Fibroblast of the aortic adventitia (primary cell): ENCODE data around the gene AUTS2. TPM values are rescaled to one million over a fixed set of nuclear protein-coding genes. Genes with fewer than 3 reads are reported as not detected.

ENCODE experiments used
- DNase-seq: peaks from one replicate; pipeline ENCODE4 v3.0.0-alpha.2; 2010; ENCODE audit warnings: low read depth
- H3K4me3 ChIP-seq: 2 replicates; pipeline ENCODE4 v1.5.1; 2011; ENCODE audit warnings: low read depth, mild to moderate bottlenecking, control low read depth, low read length, moderate library complexity
- CTCF ChIP-seq: IDR thresholded peaks from 2 replicates; pipeline ENCODE4 v1.5.1; 2011; ENCODE audit warnings: mild to moderate bottlenecking, low read length, control low read depth, inconsistent platforms; ENCODE audit not compliant: insufficient read depth
- total RNA-seq: library from RNA; depleted of rRNA; stranded (reverse); fragments of >200 nt; gene quantifications from 2 replicates; pipeline ENCODE4 v1.2.3, GENCODE V29; 2012; ENCODE audit warnings: low replicate concordance

The AUTS2 gene
- total RNA-seq, 1 donor = 10.7 TPM

- no peak overlapping the region for H3K4me3 ChIP-seq
- TF ChIP-seq CTCF = no peak
- no peak for DNase-seq
These were observed 228.0 kb downstream of the AUTS2 start for GRCh38 chr7:69826283-69826682.

- DNase-seq = no peak
- no peak for TF ChIP-seq CTCF
- H3K4me3 ChIP-seq = no peak overlapping the region
These were observed 228.9 kb downstream of the AUTS2 start for GRCh38 chr7:69827140-69827539.

- no peak for TF ChIP-seq CTCF
- DNase-seq = no peak
- H3K4me3 ChIP-seq = no peak overlapping the region
These were observed 229.3 kb downstream of the AUTS2 start for GRCh38 chr7:69827558-69827957.

GRCh38 chr7:69832356-69832755 is 234.1 kb downstream of the AUTS2 start:
- TF ChIP-seq CTCF = no peak
- no peak overlapping the region for H3K4me3 ChIP-seq
- no peak for DNase-seq

GRCh38 chr7:69833964-69834363 is 235.7 kb downstream of the AUTS2 start:
- H3K4me3 ChIP-seq = no peak overlapping the region
- no peak for DNase-seq
- TF ChIP-seq CTCF = no peak

- H3K4me3 ChIP-seq = no peak overlapping the region
- no peak for TF ChIP-seq CTCF
- no peak for DNase-seq
These were observed 238.4 kb downstream of the AUTS2 start for GRCh38 chr7:69836702-69837101.

- no peak for DNase-seq
- H3K4me3 ChIP-seq = no peak overlapping the region
- no peak for TF ChIP-seq CTCF
These were observed 239.3 kb downstream of the AUTS2 start for GRCh38 chr7:69837387-69838068.
